GM10266 (cell line): ENCODE results near the gene SLC9A9.

Experiments used
- DNase-seq: peaks from one replicate; pipeline ENCODE4 v3.0.0; 2012; ENCODE audit errors: extremely low spot score
- TF ChIP-seq, protein P1 (sequence below): IDR thresholded peaks from 2 replicates; pipeline ENCODE4 v1.5.1; 2012; ENCODE audit warnings: mild to moderate bottlenecking, low read depth; ENCODE audit not compliant: control insufficient read depth, insufficient read depth; ENCODE audit errors: missing control alignments

The SLC9A9 gene

DNA sequence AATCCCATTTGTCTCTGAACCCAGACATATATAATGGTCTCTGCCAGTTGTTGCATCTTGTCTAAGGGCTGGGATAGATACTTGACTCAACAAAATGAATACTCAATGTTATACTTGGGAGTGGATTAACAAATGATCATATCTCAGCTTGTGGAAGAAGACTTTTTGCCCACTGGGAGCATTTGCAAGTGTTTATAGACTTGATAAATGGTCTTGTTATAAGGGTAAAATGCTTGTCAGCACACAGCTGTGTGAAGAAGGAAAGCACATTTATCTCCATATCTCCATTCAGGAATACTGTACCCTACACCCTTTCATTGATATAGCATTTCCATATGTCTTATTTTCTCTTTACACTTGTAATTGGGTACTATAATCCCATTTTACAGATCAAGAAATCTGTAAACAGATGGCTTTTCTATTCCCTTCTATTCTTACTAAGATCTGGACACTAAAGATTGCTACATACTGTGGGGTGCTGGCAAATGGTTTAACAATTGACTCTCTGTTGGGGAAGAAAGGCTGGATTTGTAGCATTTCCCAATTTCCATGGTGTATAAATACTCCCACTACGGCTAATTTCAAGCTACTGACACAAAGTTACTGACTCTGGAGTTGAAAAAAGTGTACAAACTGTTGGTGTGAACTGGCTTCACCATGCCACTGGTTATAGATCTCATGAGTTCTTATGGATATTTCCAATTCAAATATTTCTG lies 574.1 kb downstream of the SLC9A9 start:
- TF ChIP-seq, protein P1, sequence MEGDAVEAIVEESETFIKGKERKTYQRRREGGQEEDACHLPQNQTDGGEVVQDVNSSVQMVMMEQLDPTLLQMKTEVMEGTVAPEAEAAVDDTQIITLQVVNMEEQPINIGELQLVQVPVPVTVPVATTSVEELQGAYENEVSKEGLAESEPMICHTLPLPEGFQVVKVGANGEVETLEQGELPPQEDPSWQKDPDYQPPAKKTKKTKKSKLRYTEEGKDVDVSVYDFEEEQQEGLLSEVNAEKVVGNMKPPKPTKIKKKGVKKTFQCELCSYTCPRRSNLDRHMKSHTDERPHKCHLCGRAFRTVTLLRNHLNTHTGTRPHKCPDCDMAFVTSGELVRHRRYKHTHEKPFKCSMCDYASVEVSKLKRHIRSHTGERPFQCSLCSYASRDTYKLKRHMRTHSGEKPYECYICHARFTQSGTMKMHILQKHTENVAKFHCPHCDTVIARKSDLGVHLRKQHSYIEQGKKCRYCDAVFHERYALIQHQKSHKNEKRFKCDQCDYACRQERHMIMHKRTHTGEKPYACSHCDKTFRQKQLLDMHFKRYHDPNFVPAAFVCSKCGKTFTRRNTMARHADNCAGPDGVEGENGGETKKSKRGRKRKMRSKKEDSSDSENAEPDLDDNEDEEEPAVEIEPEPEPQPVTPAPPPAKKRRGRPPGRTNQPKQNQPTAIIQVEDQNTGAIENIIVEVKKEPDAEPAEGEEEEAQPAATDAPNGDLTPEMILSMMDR: no peak
- no peak for DNase-seq

DNA sequence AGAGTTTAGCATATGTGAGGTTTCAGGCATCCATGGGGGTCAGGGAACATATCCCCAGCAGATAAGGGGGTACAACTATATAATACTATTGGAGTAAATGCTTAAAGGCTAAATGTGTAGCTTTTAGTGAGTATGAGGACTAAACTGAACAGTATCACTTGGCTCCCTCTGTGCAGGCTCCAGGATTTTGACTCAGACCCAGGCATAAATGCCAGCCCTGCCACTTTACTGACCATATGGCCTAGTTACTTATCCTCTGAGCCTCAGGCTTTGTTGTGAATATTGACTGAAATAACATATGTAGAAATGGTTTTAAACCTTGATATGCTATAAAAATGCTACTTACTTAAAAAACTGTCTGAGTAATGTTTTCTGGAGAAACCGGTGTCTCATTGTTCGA lies 577.1 kb downstream of the SLC9A9 start:
- no peak for DNase-seq
- TF ChIP-seq, protein P1: no peak

DNA sequence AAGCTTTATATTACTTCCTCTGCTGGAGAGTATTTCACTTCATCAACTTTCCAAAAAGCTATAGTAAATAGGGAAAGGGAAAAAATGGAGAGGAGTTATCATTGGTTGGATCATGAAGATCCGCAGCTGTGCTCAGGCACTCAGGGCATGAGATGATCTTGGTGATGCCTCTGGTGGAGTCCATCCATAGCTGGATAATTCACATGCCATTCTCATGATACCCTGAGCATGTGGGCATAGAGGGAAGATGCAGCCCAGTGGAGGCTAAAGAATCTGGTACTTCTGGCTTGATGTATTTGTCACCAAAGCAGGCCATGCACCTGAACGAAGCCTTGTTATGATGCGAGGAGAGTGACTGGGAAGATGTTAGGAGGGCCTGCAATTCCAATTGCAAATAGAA lies 578.5 kb downstream of the SLC9A9 start:
- no peak for DNase-seq
- TF ChIP-seq, protein P1: no peak

DNA sequence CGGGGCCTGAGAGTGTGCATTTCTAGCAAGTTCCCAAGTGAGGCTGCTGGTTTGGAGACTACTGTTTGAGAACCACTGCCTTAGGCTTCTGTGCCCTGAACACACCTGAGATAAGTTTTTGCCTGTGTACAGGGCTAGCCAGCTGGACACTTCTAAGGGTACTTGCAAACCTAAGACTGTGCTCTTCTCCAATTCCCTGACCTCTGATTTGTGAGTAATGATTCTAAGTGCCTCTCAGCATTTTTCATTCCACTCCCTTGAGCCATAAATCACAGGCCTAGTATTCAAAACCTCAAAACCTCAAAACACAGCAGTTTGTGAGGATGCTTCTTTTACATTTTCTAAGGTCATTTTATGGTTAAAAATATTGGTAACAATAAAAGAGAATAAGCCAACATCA lies 580.3 kb downstream of the SLC9A9 start:
- DNase-seq: no peak
- TF ChIP-seq, protein P1: no peak

DNA sequence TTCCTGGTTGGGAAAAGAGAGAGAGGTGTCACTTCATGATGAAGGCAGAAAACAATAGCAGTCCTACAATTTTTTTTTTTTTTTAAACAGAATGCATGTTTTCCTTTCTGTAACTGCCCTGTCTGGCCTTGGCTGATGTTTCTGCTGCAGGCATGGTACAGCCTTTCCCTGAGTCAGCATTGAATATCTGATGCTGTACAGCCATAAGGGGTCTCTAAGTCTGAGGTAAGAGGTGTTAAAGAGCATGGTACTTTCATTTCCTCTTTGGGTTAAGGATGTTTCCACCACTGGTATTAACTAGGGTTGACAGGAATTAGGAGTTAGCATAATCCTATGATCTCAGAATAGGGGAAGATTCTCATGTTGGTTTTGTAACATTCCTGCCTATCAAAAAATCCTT lies 581.3 kb downstream of the SLC9A9 start:
- TF ChIP-seq, protein P1: no peak
- no peak for DNase-seq

DNA sequence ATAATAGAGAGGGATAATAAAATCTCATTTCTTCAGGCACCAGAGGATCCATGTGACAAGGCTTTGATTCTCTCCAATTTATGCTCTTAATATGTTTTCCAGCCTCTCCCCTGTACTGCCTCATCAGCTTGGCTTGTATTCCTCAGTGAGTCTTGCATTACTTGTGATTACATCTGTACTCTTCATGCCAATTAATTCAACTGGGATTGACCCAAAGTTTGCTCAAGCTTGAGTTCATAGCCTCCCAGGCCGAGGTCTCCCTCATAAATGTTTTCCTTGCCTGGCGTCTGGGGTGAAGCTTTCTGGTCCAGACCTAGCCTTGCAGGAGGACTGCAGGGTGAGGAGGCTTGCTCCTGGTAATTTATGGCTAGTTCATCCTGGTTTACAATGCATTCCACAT lies 581.8 kb downstream of the SLC9A9 start:
- no peak for DNase-seq

DNA sequence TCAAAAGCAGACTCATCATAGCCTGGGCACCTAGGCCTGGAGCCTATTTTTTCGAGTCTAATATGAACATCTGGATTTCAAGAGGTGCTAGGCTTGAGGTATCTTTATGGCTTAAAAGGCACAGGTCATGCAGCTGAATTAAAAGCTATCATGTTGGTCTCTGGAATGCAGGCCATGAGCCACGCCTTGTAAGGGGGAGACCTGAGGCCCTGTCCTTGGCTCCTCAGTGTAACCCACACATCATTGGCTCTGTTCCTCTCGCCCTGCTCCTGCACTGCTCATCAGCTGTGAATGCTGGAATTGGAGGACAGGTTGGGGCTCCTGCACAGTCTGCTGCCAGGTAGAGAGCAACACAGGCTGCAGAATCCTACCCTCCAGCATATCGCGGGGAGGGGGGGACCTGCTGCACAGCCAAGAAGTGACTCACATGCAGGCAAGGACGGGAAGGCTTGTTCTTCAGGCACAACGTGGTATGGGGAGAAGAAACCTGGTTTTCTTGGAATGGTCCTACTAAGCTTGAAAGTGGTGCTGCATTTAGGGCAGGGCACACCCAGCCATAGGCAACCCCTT lies 582.7 kb downstream of the SLC9A9 start:
- TF ChIP-seq, protein P1: no peak
- DNase-seq: no peak

More for the DNA sequence above, 581.8 kb downstream of the SLC9A9 start:
- TF ChIP-seq, protein P1: no peak
